Erythroblast (primary cell): Measurements from ENCODE around the gene FAR2.

Source experiments
- GATA1 ChIP-seq: IDR thresholded peaks from 2 replicates; pipeline ENCODE4 v1.6.1; 2011; ENCODE audit warnings: low read depth, mild to moderate bottlenecking, control low read depth, low read length, moderate library complexity
- POLR2A ChIP-seq: IDR thresholded peaks from 2 replicates; pipeline ENCODE4 v1.6.1; 2011; ENCODE audit warnings: mild to moderate bottlenecking, low read length

GRCh38 chr12:29224572-29224971 is 75.5 kb downstream of the FAR2 start:
- TF ChIP-seq POLR2A (no peak), GATA1 (no peak)
